SK-N-MC (cell line): Measurements from ENCODE around the gene UNG.

Experiments used
- EZH2 ChIP-seq: fragments of 200-600 bp; sonication (generic); IDR thresholded peaks from one replicate; pipeline ENCODE4 v1.6.1; 2017; ENCODE audit warnings: antibody characterized with exemption
- FOXP2 ChIP-seq: optimal IDR thresholded peaks from 2 replicates; pipeline ENCODE3; 2011; ENCODE audit warnings: mild to moderate bottlenecking, moderate library complexity; ENCODE audit not compliant: insufficient read depth; ENCODE audit errors: extremely low read length, control extremely low read depth
- POLR2AphosphoS5 ChIP-seq: IDR thresholded peaks from 2 replicates; pipeline ENCODE4 v1.6.1; 2012; ENCODE audit warnings: mild to moderate bottlenecking, low read depth, low read length, borderline replicate concordance

DNA sequence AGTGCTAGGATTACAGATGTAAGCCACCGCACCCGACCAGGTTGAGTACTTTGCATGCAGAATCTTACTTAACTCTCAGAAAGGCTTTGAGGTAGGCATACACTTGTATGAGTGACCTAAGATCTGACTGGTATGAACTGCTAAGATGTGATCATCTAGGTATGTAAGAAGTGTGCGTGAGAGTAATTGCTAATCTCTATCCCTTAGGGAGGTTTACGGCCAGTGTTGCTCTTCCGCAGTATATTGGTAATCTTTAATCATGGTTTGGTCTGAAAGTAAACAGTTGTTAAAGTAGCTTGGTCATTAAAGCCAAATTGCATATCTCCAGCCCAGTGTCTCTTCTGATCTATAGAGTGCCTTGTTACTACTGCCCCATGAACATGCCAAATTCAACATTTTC is 7.8 kb downstream of the UNG start:
- TF ChIP-seq FOXP2 (no peak), POLR2AphosphoS5 (no peak), EZH2 (no peak)
